Lower leg skin (tissue), 3 donors: ENCODE results near the gene CAB39L.

Experiments
- POLR2A ChIP-seq, 2 donors: fragments of 450-650 bp; IDR thresholded peaks; one replicate each; pipeline ENCODE4 v1.6.1; 2016 to 2017; ENCODE audit warnings: antibody characterized with exemption in 2 of 2, mild to moderate bottlenecking in 1 of 2, moderate library complexity in 1 of 2
- TF ChIP-seq, protein P1 (sequence below), 3 donors: fragments of 450-650 bp; IDR thresholded peaks; one replicate each; pipeline ENCODE4 v1.5.1; 2016; ENCODE audit warnings: antibody characterized with exemption in 3 of 3, mild to moderate bottlenecking in 3 of 3, moderate library complexity in 2 of 3

DNA sequence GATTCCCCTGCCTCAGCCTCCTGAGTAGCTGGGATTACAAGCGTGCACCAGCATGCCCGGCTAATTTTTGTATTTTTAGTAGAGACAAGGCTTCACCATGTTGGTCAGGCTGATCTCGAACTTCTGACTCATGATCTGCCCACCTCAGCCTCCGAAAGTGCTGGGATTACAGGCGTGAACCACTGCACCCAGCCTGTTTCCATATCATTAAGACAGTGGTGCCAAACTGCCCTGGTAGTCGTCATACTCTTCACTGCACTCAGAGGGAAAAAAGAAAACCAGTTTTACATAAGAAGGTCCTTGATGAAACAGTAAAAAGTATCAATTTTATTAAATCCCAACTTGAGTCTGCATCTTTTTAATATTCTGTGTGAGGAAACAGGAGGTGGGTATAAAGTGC is 181.2 kb downstream of the CAB39L start:
- TF ChIP-seq POLR2A (IDR thresholded peaks at IDR 0.05): no peak
- TF ChIP-seq, protein P1, sequence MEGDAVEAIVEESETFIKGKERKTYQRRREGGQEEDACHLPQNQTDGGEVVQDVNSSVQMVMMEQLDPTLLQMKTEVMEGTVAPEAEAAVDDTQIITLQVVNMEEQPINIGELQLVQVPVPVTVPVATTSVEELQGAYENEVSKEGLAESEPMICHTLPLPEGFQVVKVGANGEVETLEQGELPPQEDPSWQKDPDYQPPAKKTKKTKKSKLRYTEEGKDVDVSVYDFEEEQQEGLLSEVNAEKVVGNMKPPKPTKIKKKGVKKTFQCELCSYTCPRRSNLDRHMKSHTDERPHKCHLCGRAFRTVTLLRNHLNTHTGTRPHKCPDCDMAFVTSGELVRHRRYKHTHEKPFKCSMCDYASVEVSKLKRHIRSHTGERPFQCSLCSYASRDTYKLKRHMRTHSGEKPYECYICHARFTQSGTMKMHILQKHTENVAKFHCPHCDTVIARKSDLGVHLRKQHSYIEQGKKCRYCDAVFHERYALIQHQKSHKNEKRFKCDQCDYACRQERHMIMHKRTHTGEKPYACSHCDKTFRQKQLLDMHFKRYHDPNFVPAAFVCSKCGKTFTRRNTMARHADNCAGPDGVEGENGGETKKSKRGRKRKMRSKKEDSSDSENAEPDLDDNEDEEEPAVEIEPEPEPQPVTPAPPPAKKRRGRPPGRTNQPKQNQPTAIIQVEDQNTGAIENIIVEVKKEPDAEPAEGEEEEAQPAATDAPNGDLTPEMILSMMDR (IDR thresholded peaks at IDR 0.05): no peak
